Endothelial cell (in vitro differentiated cells): Measurements from ENCODE around the gene NMRK1. TPM values are rescaled to one million over a fixed set of nuclear protein-coding genes. Genes with fewer than 3 reads are reported as not detected.

Experiments used
- DNase-seq: peaks from one replicate; pipeline ENCODE4 v3.0.0; 2021; ENCODE audit warnings: low spot score
- H3K27ac Mint-ChIP-seq: one replicate; pipeline ENCODE4 v1.8.0; 2021; ENCODE audit warnings: mixed read lengths, inconsistent platforms; ENCODE audit not compliant: unreplicated experiment
- H3K27me3 Mint-ChIP-seq: one replicate; pipeline ENCODE4 v1.8.0; 2021; ENCODE audit warnings: mild to moderate bottlenecking, moderate library complexity, mixed read lengths, inconsistent platforms; ENCODE audit not compliant: unreplicated experiment
- H3K36me3 Mint-ChIP-seq: one replicate; pipeline ENCODE4 v1.8.0; 2021; ENCODE audit warnings: mild to moderate bottlenecking, low read depth, mixed read lengths, inconsistent platforms; ENCODE audit not compliant: unreplicated experiment
- H3K4me1 Mint-ChIP-seq: one replicate; pipeline ENCODE4 v1.8.0; 2021; ENCODE audit warnings: mild to moderate bottlenecking, mixed read lengths, inconsistent platforms; ENCODE audit not compliant: unreplicated experiment
- H3K4me3 Mint-ChIP-seq: one replicate; pipeline ENCODE4 v1.8.0; 2021; ENCODE audit warnings: mild to moderate bottlenecking, mixed read lengths, inconsistent platforms; ENCODE audit not compliant: unreplicated experiment
- H3K9me3 Mint-ChIP-seq: one replicate; pipeline ENCODE4 v1.8.0; 2021; ENCODE audit warnings: mixed read lengths, inconsistent platforms; ENCODE audit not compliant: unreplicated experiment
- CTCF ChIP-seq: fragments of 200-600 bp; sonication (generic); IDR thresholded peaks from one replicate; pipeline ENCODE4 v1.5.0; 2021; ENCODE audit warnings: antibody characterized with exemption; ENCODE audit not compliant: unreplicated experiment
- total RNA-seq: library from RNA; stranded (reverse); fragmentation: NEBNext Ultra II Directional; extraction: Animal tissue kit (Norgen Biotek cat#: 25700); gene quantifications from one replicate; pipeline ENCODE4 v1.2.1, GENCODE V29; 2021; ENCODE audit not compliant: unreplicated experiment

Gene NMRK1
- total RNA-seq, 1 donor from 2014 or later, result 58.2 TPM

GRCh38 chr9:75090579-75090978 is 2.6 kb upstream of the NMRK1 start:
- peaks cover 7% of the 10 kb centered on the region for H3K27me3 Mint-ChIP-seq
- DNase-seq, result no peak
- no peak overlapping the region for H3K4me3 Mint-ChIP-seq
- H3K36me3 Mint-ChIP-seq, result no peaks in the 10 kb centered on the region
- H3K9me3 Mint-ChIP-seq, result no peaks in the 10 kb centered on the region
- peaks cover 56% of the 10 kb centered on the region for H3K4me1 Mint-ChIP-seq
- no peak for TF ChIP-seq CTCF
- H3K27ac Mint-ChIP-seq, result no peak overlapping the region

GRCh38 chr9:75089373-75089766 is 1.4 kb upstream of the NMRK1 start:
- peaks cover 7% of the 10 kb centered on the region for H3K27me3 Mint-ChIP-seq
- no peaks in the 10 kb centered on the region for H3K9me3 Mint-ChIP-seq
- no peaks in the 10 kb centered on the region for H3K36me3 Mint-ChIP-seq
- peaks cover 58% of the 10 kb centered on the region for H3K4me1 Mint-ChIP-seq
- H3K4me3 Mint-ChIP-seq, result peak overlapping the region; percentile 99
- TF ChIP-seq CTCF, result no peak
- DNase-seq, result no peak
- H3K27ac Mint-ChIP-seq, result peak overlapping the region; percentile 94

GRCh38 chr9:75088646-75089372 is 854 bp upstream of the NMRK1 start:
- Mint-ChIP-seq H3K36me3 (no peaks in the 10 kb centered on the region), H3K27me3 (peaks cover 7% of the 10 kb centered on the region), H3K4me3 (peak overlapping the region; percentile 99), H3K27ac (peak overlapping the region; percentile 94), H3K9me3 (no peaks in the 10 kb centered on the region), H3K4me1 (peaks cover 62% of the 10 kb centered on the region)
- DNase-seq, result no peak
- no peak for TF ChIP-seq CTCF

GRCh38 chr9:75087289-75087823 is 599 bp downstream of the NMRK1 start:
- TF ChIP-seq CTCF, result no peak
- Mint-ChIP-seq H3K36me3 (peaks cover 3% of the 10 kb centered on the region), H3K4me1 (peaks cover 63% of the 10 kb centered on the region), H3K9me3 (no peaks in the 10 kb centered on the region), H3K4me3 (peak overlapping the region; percentile 96), H3K27me3 (peaks cover 7% of the 10 kb centered on the region), H3K27ac (peak overlapping the region; percentile 94)
- no peak for DNase-seq

- Mint-ChIP-seq H3K4me1 (peaks cover 57% of the 10 kb centered on the region), H3K9me3 (no peaks in the 10 kb centered on the region)
Observed at GRCh38 chr9:75086541-75087288, 1.2 kb downstream of the NMRK1 start.

More at GRCh38 chr9:75086541-75087288, 1.2 kb downstream of the NMRK1 start:
- peaks cover 7% of the 10 kb centered on the region for H3K27me3 Mint-ChIP-seq
- TF ChIP-seq CTCF, result no peak
- H3K27ac Mint-ChIP-seq, result peak overlapping the region; percentile 94
- DNase-seq, result no peak
- peaks cover 8% of the 10 kb centered on the region for H3K36me3 Mint-ChIP-seq
- peak overlapping the region; percentile 96 for H3K4me3 Mint-ChIP-seq
